CD4-positive, CD25-positive, alpha-beta regulatory T cell (primary cell): ENCODE measurements around the gene PLPP6. TPM values are rescaled to one million over a fixed set of nuclear protein-coding genes. Genes with fewer than 3 reads are reported as not detected.

ENCODE experiments used
- ATAC-seq, 2 donors: fragments of 150-1000 bp; cut with Tn5 transposase; one replicate each; pipeline ENCODE4 v1.10.0; 2021; ENCODE audit warnings: low read depth in 2 of 2, moderate number of reproducible peaks in 2 of 2, moderate library complexity in 1 of 2
- DNase-seq, 3 donors: peaks; one replicate each; pipeline versions ENCODE4 v3.0.0 to v3.0.0-alpha.2; 2012 to 2022; ENCODE audit warnings: mixed read lengths in 1 of 3
- H3K27ac ChIP-seq: one replicate; pipeline ENCODE4 v1.7.0; 2013; ENCODE audit warnings: mild to moderate bottlenecking, low read length; ENCODE audit not compliant: insufficient read depth, poor library complexity, severe bottlenecking
- H3K27me3 ChIP-seq: one replicate; pipeline ENCODE4 v1.7.0; 2013; ENCODE audit warnings: low read length; ENCODE audit not compliant: control insufficient read depth, insufficient read depth
- H3K36me3 ChIP-seq: one replicate; pipeline ENCODE4 v1.7.0; 2013; ENCODE audit warnings: mild to moderate bottlenecking, low read length, moderate library complexity; ENCODE audit not compliant: control insufficient read depth, insufficient read depth
- H3K4me1 ChIP-seq: 2 replicates; pipeline ENCODE4 v1.7.0; 2013; ENCODE audit warnings: mild to moderate bottlenecking, low read length; ENCODE audit not compliant: insufficient read depth, control insufficient read depth, poor library complexity, severe bottlenecking
- H3K4me3 ChIP-seq: one replicate; pipeline ENCODE4 v1.7.0; 2013; ENCODE audit warnings: low read depth, mild to moderate bottlenecking, low read length, moderate library complexity
- H3K9me3 ChIP-seq, 2 experiments: 1 replicate in 1 of 2; 2 replicates in 1 of 2; pipeline ENCODE4 v1.7.0; 2013; ENCODE audit warnings: low read length in 2 of 2, mild to moderate bottlenecking in 1 of 2, moderate library complexity in 1 of 2; ENCODE audit not compliant: control insufficient read depth in 2 of 2
- H3K27ac Mint-ChIP-seq, 3 donors: one replicate each; pipeline ENCODE4 v1.8.0; 2020 to 2022; ENCODE audit warnings: mild to moderate bottlenecking in 3 of 3, mixed read lengths in 3 of 3, moderate library complexity in 2 of 3
- H3K27me3 Mint-ChIP-seq: one replicate; pipeline ENCODE4 v1.8.0; 2022; ENCODE audit warnings: mild to moderate bottlenecking, mixed read lengths
- H3K36me3 Mint-ChIP-seq: one replicate; pipeline ENCODE4 v1.8.0; 2020; ENCODE audit warnings: mixed read lengths
- H3K4me1 Mint-ChIP-seq, 4 donors: one replicate each; pipeline ENCODE4 v1.8.0; 2020 to 2022; ENCODE audit warnings: mixed read lengths in 4 of 4, mild to moderate bottlenecking in 1 of 4
- H3K4me3 Mint-ChIP-seq, 4 donors: one replicate each; pipeline ENCODE4 v1.8.0; 2020 to 2022; ENCODE audit warnings: mild to moderate bottlenecking in 4 of 4, mixed read lengths in 4 of 4, moderate library complexity in 3 of 4
- H3K9me3 Mint-ChIP-seq, 7 donors: one replicate each; pipeline ENCODE4 v1.8.0; 2020 to 2022; ENCODE audit warnings: mixed read lengths in 7 of 7, mild to moderate bottlenecking in 3 of 7, moderate library complexity in 2 of 7
- polyA plus RNA-seq, 4 donors: library from polyadenylated mRNA; unstranded; fragments of 300-500 nt; fragmentation: Illumina TruSeq; gene quantifications; one replicate each; pipeline ENCODE4 v1.2.3, GENCODE V29; 2021
- total RNA-seq: library from RNA; stranded (reverse); gene quantifications from one replicate; pipeline ENCODE4 v1.2.3, GENCODE V29; 2022

PLPP6 gene
- total RNA-seq = 7.3 TPM
- 1 to 10 TPM; 5.0 to 9.6 (median 8.9) TPM for polyA plus RNA-seq

DNA sequence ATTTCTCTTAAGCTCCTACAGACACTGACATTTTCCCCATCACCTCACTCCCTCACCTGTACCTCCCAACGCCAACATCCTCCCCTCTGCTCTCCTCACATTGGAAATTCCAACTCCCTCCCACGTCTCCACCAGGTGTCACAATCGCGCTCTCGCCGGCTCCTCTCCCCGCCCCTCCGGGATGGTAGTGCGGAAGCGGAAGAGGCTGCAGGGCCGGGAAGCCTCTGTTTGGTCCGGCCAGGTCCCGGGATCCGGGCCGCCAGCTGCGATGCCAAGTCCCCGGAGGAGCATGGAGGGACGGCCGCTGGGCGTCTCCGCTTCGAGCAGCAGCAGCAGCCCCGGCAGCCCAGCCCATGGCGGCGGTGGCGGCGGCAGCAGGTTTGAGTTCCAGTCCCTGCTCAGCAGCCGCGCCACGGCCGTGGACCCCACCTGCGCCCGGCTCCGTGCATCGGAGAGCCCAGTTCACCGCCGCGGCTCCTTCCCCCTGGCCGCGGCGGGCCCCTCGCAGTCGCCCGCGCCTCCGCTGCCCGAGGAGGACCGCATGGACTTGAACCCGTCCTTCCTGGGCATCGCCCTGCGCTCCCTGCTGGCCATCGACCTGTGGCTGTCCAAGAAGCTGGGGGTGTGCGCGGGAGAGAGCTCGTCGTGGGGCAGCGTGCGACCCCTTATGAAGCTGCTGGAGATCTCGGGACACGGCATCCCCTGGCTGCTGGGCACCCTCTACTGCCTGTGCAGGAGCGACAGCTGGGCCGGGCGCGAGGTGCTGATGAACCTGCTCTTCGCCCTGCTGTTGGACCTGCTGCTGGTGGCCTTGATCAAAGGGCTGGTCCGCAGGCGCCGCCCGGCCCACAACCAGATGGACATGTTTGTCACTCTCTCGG, at the start of gene PLPP6:
PLPP6 (plus strand) TSS at position 187 of the 881 bp plus-strand sequence; CDS start at position 269, 82 bp downstream.
- Histone ChIP-seq H3K4me1 (peaks cover 56% of the 10 kb centered on the region), H3K9me3 (no peaks in the 10 kb centered on the region), H3K4me3 (peak within 1 kb of the TSS; percentile 87), H3K36me3 (no peaks in the 10 kb centered on the region), H3K27ac (peak within 1 kb of the TSS; percentile 72), H3K27me3 (no peaks in the 10 kb centered on the region)
- no peaks in the 10 kb centered on the region for H3K27me3 Mint-ChIP-seq
- DNase-seq = peak; percentile 68 to 79 (median 73)
- H3K27ac Mint-ChIP-seq = peak within 1 kb of the TSS; percentile 93 to 98 (median 97)
- H3K9me3 Mint-ChIP-seq = no peaks in the 10 kb centered on the region
- peaks cover 44 to 63% (median 53%) of the 10 kb centered on the region in 4 donors for H3K4me1 Mint-ChIP-seq
- H3K36me3 Mint-ChIP-seq = no peaks in the 10 kb centered on the region
- H3K4me3 Mint-ChIP-seq = peak within 1 kb of the TSS; percentile 94 to 100 (median 96)
- peak; percentile 76 to 77 for ATAC-seq

DNA sequence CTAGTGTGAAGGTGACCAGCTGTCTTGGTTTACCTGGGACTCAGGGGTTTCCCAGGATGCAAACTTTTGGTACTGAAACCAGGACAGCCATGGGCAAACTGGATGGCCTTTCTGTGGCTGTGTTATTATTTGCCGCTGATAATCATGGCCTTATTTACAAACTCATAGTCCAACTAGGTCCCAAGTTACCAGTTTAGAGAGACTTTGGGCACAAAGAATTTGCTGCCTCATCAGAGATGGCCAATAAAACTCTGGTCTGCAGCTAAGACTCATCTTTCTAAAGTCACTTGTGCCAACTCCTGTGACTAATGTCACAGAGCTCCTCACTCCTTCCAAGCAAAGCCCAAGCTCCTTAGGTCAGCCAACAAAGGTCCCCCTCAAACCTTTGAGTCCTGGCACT, 47.5 kb upstream of the PLPP6 start:
- Mint-ChIP-seq H3K36me3 (peaks cover 8% of the 10 kb centered on the region), H3K4me1 (peaks cover 1 to 13% (median 6%) of the 10 kb centered on the region in 4 donors), H3K4me3 (no peak overlapping the region), H3K27me3 (no peaks in the 10 kb centered on the region), H3K27ac (no peak overlapping the region), H3K9me3 (peaks cover 0 to 5% (median 0%) of the 10 kb centered on the region in 7 donors)
- H3K4me1 ChIP-seq = peaks cover 2% of the 10 kb centered on the region
- no peaks in the 10 kb centered on the region for H3K36me3 ChIP-seq
- no peaks in the 10 kb centered on the region for H3K9me3 ChIP-seq
- H3K27me3 ChIP-seq = no peaks in the 10 kb centered on the region
- H3K4me3 ChIP-seq = no peak overlapping the region
- ATAC-seq = no peak
- H3K27ac ChIP-seq = no peak overlapping the region
- no peak for DNase-seq

GRCh38 chr9:4615251-4615650, 46.8 kb upstream of the PLPP6 start:
- H3K4me3 ChIP-seq = no peak overlapping the region
- Mint-ChIP-seq H3K9me3 (peaks cover 0 to 5% (median 0%) of the 10 kb centered on the region in 7 donors), H3K4me1 (peaks cover 5 to 19% (median 12%) of the 10 kb centered on the region in 4 donors), H3K4me3 (no peak overlapping the region), H3K27ac (no peak overlapping the region), H3K27me3 (no peaks in the 10 kb centered on the region), H3K36me3 (peaks cover 8% of the 10 kb centered on the region)
- H3K36me3 ChIP-seq = no peaks in the 10 kb centered on the region
- DNase-seq = no peak
- no peak overlapping the region for H3K27ac ChIP-seq
- ATAC-seq = no peak
- no peaks in the 10 kb centered on the region for H3K9me3 ChIP-seq
- H3K4me1 ChIP-seq = peaks cover 8% of the 10 kb centered on the region
- H3K27me3 ChIP-seq = no peaks in the 10 kb centered on the region

DNA sequence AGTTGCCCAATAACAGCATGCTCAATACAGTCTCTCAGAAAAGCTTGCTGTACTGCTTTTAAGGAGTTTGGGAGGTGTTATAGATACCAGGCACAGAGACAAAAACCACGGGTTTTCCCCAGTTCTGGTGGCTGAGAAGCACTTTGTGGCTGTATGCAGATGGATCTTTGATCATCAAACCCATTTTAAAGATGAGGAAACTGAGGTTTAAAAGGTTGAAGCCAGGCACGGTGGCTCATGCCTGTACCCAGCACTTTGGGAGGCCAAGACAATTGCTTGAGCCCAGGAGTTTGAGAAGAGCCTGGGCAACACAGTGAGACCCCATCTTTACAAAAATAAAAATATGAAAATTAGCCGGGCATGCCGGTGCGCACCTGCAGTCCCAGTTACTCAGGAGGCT, 46.3 kb upstream of the PLPP6 start:
- Histone ChIP-seq H3K4me1 (peaks cover 14% of the 10 kb centered on the region), H3K27ac (no peak overlapping the region), H3K36me3 (no peaks in the 10 kb centered on the region), H3K27me3 (no peaks in the 10 kb centered on the region), H3K9me3 (no peaks in the 10 kb centered on the region), H3K4me3 (no peak overlapping the region)
- H3K4me3 Mint-ChIP-seq = no peak overlapping the region
- peaks cover 0 to 5% (median 0%) of the 10 kb centered on the region in 7 donors for H3K9me3 Mint-ChIP-seq
- H3K4me1 Mint-ChIP-seq = peaks cover 5 to 24% (median 15%) of the 10 kb centered on the region in 4 donors
- ATAC-seq (no peak), DNase-seq (no peak)
- no peaks in the 10 kb centered on the region for H3K27me3 Mint-ChIP-seq
- H3K27ac Mint-ChIP-seq = peak overlapping the region in 1 of 3 donors; percentile 59
- peaks cover 8% of the 10 kb centered on the region for H3K36me3 Mint-ChIP-seq

GRCh38 chr9:4617752-4618151, 44.3 kb upstream of the PLPP6 start:
- Histone ChIP-seq H3K36me3 (no peaks in the 10 kb centered on the region), H3K4me3 (no peak overlapping the region), H3K27ac (no peak overlapping the region), H3K9me3 (no peaks in the 10 kb centered on the region), H3K27me3 (no peaks in the 10 kb centered on the region), H3K4me1 (peaks cover 14% of the 10 kb centered on the region)
- H3K27me3 Mint-ChIP-seq = no peaks in the 10 kb centered on the region
- H3K36me3 Mint-ChIP-seq = peaks cover 3% of the 10 kb centered on the region
- no peak for ATAC-seq
- DNase-seq = no peak
- no peak overlapping the region for H3K4me3 Mint-ChIP-seq
- H3K27ac Mint-ChIP-seq = no peak overlapping the region
- H3K4me1 Mint-ChIP-seq = peaks cover 5 to 25% (median 16%) of the 10 kb centered on the region in 4 donors
- peaks cover 0 to 3% (median 0%) of the 10 kb centered on the region in 7 donors for H3K9me3 Mint-ChIP-seq

- H3K27me3 Mint-ChIP-seq = no peaks in the 10 kb centered on the region
- Histone ChIP-seq H3K27me3 (no peaks in the 10 kb centered on the region), H3K4me1 (peaks cover 14% of the 10 kb centered on the region), H3K9me3 (no peaks in the 10 kb centered on the region), H3K27ac (no peak overlapping the region), H3K36me3 (no peaks in the 10 kb centered on the region), H3K4me3 (no peak overlapping the region)
- peaks cover 3% of the 10 kb centered on the region for H3K36me3 Mint-ChIP-seq
- peaks cover 5 to 25% (median 16%) of the 10 kb centered on the region in 4 donors for H3K4me1 Mint-ChIP-seq
- peaks cover 0 to 3% (median 0%) of the 10 kb centered on the region in 7 donors for H3K9me3 Mint-ChIP-seq
- H3K4me3 Mint-ChIP-seq = no peak overlapping the region
- DNase-seq (no peak), ATAC-seq (no peak)
- H3K27ac Mint-ChIP-seq = no peak overlapping the region
Observed at GRCh38 chr9:4618700-4619099, 43.4 kb upstream of the PLPP6 start.

GRCh38 chr9:4620057-4620765, 41.9 kb upstream of the PLPP6 start:
- Mint-ChIP-seq H3K4me3 (no peak overlapping the region), H3K27me3 (no peaks in the 10 kb centered on the region), H3K9me3 (peaks cover 0 to 2% (median 0%) of the 10 kb centered on the region in 7 donors), H3K4me1 (peaks cover 5 to 21% (median 14%) of the 10 kb centered on the region in 4 donors), H3K27ac (peak overlapping the region; percentile 50 to 65 (median 62)), H3K36me3 (no peaks in the 10 kb centered on the region)
- no peak overlapping the region for H3K4me3 ChIP-seq
- peak in 1 of 2 donors; percentile 11 for ATAC-seq
- H3K4me1 ChIP-seq = peaks cover 14% of the 10 kb centered on the region
- H3K36me3 ChIP-seq = no peaks in the 10 kb centered on the region
- no peaks in the 10 kb centered on the region for H3K27me3 ChIP-seq
- H3K27ac ChIP-seq = no peak overlapping the region
- H3K9me3 ChIP-seq = no peaks in the 10 kb centered on the region
- peak in 1 of 3 donors; percentile 33 for DNase-seq
